Measurements from ENCODE around the gene CDK9.

Gene CDK9

DNA sequence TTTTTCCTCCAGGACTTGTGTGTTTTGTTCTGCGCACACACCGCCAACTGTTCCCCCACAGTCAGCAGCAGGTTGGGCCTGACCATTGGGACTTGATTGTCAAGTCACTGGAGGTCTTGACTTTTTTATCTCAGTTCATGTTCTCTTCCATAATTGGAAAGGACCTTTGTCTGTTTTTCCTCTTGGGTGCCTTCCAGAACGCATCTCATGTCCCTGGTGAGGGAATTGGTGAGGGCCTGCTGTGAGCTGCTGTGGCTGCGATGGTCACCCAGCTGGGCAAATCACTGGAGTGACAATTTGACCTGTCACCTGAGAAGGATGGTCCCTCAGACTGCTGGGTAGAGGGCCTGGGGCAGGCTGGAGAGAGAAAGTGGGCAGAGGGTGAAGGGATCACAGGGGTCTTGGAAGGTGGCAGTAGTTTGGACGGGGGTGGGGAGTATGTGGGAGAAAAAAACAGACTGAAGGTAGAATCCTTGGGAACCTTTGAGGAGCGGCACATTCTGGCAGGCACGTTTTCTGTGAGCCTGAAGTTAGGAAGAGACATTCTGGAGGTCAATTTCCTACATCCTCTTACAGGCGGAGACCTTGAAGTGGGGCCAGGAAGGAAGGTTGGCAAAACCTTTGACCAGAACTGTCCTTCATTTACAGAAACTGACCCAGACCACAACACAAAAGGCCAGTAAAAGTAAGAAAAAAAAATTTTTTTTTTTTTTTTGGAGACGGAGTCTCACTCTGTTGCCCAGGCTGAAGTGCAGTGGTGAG, 4.4 kb downstream of the CDK9 start:
- TF ChIP-seq CTCF (IDR thresholded peaks at IDR 0.05; ENCODE audit: borderline replicate concordance, insufficient read depth, low read depth, low read length) = no peak
- H3K4me3 ChIP-seq (ENCODE audit: low read depth, low read length) = no peak overlapping the region

DNA sequence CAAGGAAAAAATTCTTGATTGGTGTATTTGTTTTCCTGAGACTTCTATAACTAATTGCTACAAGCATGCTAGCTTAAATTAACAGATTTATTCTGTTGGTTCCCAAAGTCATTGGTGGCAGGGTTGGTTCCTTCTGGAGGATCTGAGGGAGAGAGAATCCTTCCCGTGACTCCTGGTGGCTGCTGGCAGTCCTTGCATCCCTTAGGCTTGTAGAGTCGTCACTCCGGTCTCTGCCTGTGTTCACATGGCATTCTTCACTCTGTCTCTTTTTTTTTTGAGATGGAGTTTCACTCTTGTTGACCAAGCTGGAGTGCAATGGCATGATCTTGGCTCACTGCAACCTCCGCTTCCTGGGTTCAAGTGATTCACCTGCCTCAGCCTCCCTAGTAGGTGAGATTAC, 5.3 kb downstream of the CDK9 start:
- TF ChIP-seq CTCF (IDR thresholded peaks at IDR 0.05; ENCODE audit: borderline replicate concordance, insufficient read depth, low read depth, low read length) = no peak
- H3K4me3 ChIP-seq (ENCODE audit: low read depth, low read length) = no peak overlapping the region

GRCh38 chr9:127792417-127793031, 6.7 kb downstream of the CDK9 start:
- no peak for TF ChIP-seq CTCF (IDR thresholded peaks at IDR 0.05; ENCODE audit: borderline replicate concordance, insufficient read depth, low read depth, low read length)
- H3K4me3 ChIP-seq (ENCODE audit: low read depth, low read length) = no peak overlapping the region

- no peak for TF ChIP-seq CTCF (IDR thresholded peaks at IDR 0.05; ENCODE audit: borderline replicate concordance, insufficient read depth, low read depth, low read length)
- no peak overlapping the region for H3K4me3 ChIP-seq (ENCODE audit: low read depth, low read length)
Measured at GRCh38 chr9:127793093-127793708, 7.4 kb downstream of the CDK9 start.

GRCh38 chr9:127794001-127794791, 8.4 kb downstream of the CDK9 start:
- no peak overlapping the region for H3K4me3 ChIP-seq (ENCODE audit: low read depth, low read length)
- TF ChIP-seq CTCF (IDR thresholded peaks at IDR 0.05; ENCODE audit: borderline replicate concordance, insufficient read depth, low read depth, low read length) = no peak

GRCh38 chr9:127796225-127796813, 10.5 kb downstream of the CDK9 start:
- H3K4me3 ChIP-seq (ENCODE audit: low read depth, low read length) = no peak overlapping the region
- TF ChIP-seq CTCF (IDR thresholded peaks at IDR 0.05; ENCODE audit: borderline replicate concordance, insufficient read depth, low read depth, low read length) = no peak
